ENCODE measurements around the gene DNAJC12.
A peak's percentile ranks its signal among the peaks of the same experiment; 100 is the strongest.

The DNAJC12 gene

GRCh38 chr10:67794909-67795460, 43.0 kb downstream of the DNAJC12 start:
- Mint-ChIP-seq H3K4me1 (ENCODE audit: low read depth in 2 of 2) (peaks cover 0 to 3% of the 10 kb centered on the region in 2 donors), H3K27me3 (no peaks in the 10 kb centered on the region), H3K9me3 (no peaks in the 10 kb centered on the region), H3K4me3 (no peak overlapping the region), H3K36me3 (ENCODE audit: insufficient read depth) (no peaks in the 10 kb centered on the region), H3K27ac (no peak overlapping the region)
- no peak for ATAC-seq (replicated peaks)
- DNase-seq = no peak

GRCh38 chr10:67794256-67794655, 43.7 kb downstream of the DNAJC12 start:
- Mint-ChIP-seq H3K4me1 (ENCODE audit: low read depth in 2 of 2) (peaks cover 0 to 3% of the 10 kb centered on the region in 2 donors), H3K4me3 (no peak overlapping the region), H3K27me3 (no peaks in the 10 kb centered on the region), H3K9me3 (no peaks in the 10 kb centered on the region), H3K36me3 (ENCODE audit: insufficient read depth) (no peaks in the 10 kb centered on the region), H3K27ac (no peak overlapping the region)
- ATAC-seq (replicated peaks) = no peak
- no peak for DNase-seq

GRCh38 chr10:67793313-67793712, 44.7 kb downstream of the DNAJC12 start:
- H3K9me3 Mint-ChIP-seq = no peaks in the 10 kb centered on the region
- no peak overlapping the region for H3K4me3 Mint-ChIP-seq
- ATAC-seq (replicated peaks) = no peak
- peaks cover 3 to 5% of the 10 kb centered on the region in 2 donors for H3K4me1 Mint-ChIP-seq (ENCODE audit: low read depth in 2 of 2)
- no peaks in the 10 kb centered on the region for H3K36me3 Mint-ChIP-seq (ENCODE audit: insufficient read depth)
- no peaks in the 10 kb centered on the region for H3K27me3 Mint-ChIP-seq
- no peak for DNase-seq
- H3K27ac Mint-ChIP-seq = no peak overlapping the region

GRCh38 chr10:67792653-67793052, 45.3 kb downstream of the DNAJC12 start:
- Mint-ChIP-seq H3K9me3 (no peaks in the 10 kb centered on the region), H3K4me1 (ENCODE audit: low read depth in 2 of 2) (peaks cover 3 to 7% of the 10 kb centered on the region in 2 donors), H3K27me3 (no peaks in the 10 kb centered on the region), H3K4me3 (no peak overlapping the region), H3K27ac (no peak overlapping the region), H3K36me3 (ENCODE audit: insufficient read depth) (no peaks in the 10 kb centered on the region)
- ATAC-seq (replicated peaks) (no peak), DNase-seq (no peak)

GRCh38 chr10:67790534-67791408, 47.2 kb downstream of the DNAJC12 start:
- no peaks in the 10 kb centered on the region for H3K36me3 Mint-ChIP-seq (ENCODE audit: insufficient read depth)
- H3K27me3 Mint-ChIP-seq = no peaks in the 10 kb centered on the region
- H3K4me3 Mint-ChIP-seq = no peak overlapping the region
- peaks cover 3 to 7% of the 10 kb centered on the region in 2 donors for H3K4me1 Mint-ChIP-seq (ENCODE audit: low read depth in 2 of 2)
- ATAC-seq (replicated peaks) (peak; percentile 16), DNase-seq (no peak)
- H3K27ac Mint-ChIP-seq = no peak overlapping the region
- H3K9me3 Mint-ChIP-seq = no peaks in the 10 kb centered on the region

- H3K36me3 Mint-ChIP-seq (ENCODE audit: insufficient read depth) = no peaks in the 10 kb centered on the region
Measured at GRCh38 chr10:67789769-67790168, 48.2 kb downstream of the DNAJC12 start.

GRCh38 chr10:67788028-67788886, 49.7 kb downstream of the DNAJC12 start:
- Mint-ChIP-seq H3K27ac (no peak overlapping the region), H3K27me3 (no peaks in the 10 kb centered on the region), H3K4me3 (no peak overlapping the region), H3K9me3 (no peaks in the 10 kb centered on the region), H3K4me1 (ENCODE audit: low read depth in 2 of 2) (peaks cover 3 to 10% of the 10 kb centered on the region in 2 donors), H3K36me3 (ENCODE audit: insufficient read depth) (no peaks in the 10 kb centered on the region)
- peak; percentile 59 to 62 (median 60) for DNase-seq
- peak; percentile 78 for ATAC-seq (replicated peaks)

More at GRCh38 chr10:67789769-67790168, 48.2 kb downstream of the DNAJC12 start:
- Mint-ChIP-seq H3K4me3 (no peak overlapping the region), H3K27me3 (no peaks in the 10 kb centered on the region), H3K9me3 (no peaks in the 10 kb centered on the region), H3K4me1 (ENCODE audit: low read depth in 2 of 2) (peaks cover 3 to 10% of the 10 kb centered on the region in 2 donors), H3K27ac (no peak overlapping the region)
- no peak for ATAC-seq (replicated peaks)
- no peak for DNase-seq

GRCh38 chr10:67785098-67785497, 52.9 kb downstream of the DNAJC12 start:
- Mint-ChIP-seq H3K9me3 (no peaks in the 10 kb centered on the region), H3K36me3 (ENCODE audit: insufficient read depth) (no peaks in the 10 kb centered on the region), H3K27me3 (no peaks in the 10 kb centered on the region), H3K4me3 (no peak overlapping the region), H3K27ac (peak overlapping the region in 1 of 2 donors; percentile 30), H3K4me1 (ENCODE audit: low read depth in 2 of 2) (peaks cover 3 to 7% of the 10 kb centered on the region in 2 donors)
- peak; percentile 85 for ATAC-seq (replicated peaks)
- no peak for DNase-seq

- Mint-ChIP-seq H3K27me3 (no peaks in the 10 kb centered on the region), H3K36me3 (ENCODE audit: insufficient read depth) (no peaks in the 10 kb centered on the region), H3K4me1 (ENCODE audit: low read depth in 2 of 2) (peaks cover 7 to 8% of the 10 kb centered on the region in 2 donors), H3K9me3 (no peaks in the 10 kb centered on the region), H3K27ac (peak overlapping the region in 1 of 2 donors; percentile 30), H3K4me3 (no peak overlapping the region)
- ATAC-seq (replicated peaks) (no peak), DNase-seq (no peak)
Measured at GRCh38 chr10:67784474-67784873, 53.5 kb downstream of the DNAJC12 start.

GRCh38 chr10:67783606-67784294, 54.2 kb downstream of the DNAJC12 start:
- Mint-ChIP-seq H3K27me3 (no peaks in the 10 kb centered on the region), H3K4me1 (ENCODE audit: low read depth in 2 of 2) (peaks cover 7 to 8% of the 10 kb centered on the region in 2 donors), H3K27ac (peak overlapping the region in 1 of 2 donors; percentile 50), H3K9me3 (no peaks in the 10 kb centered on the region), H3K36me3 (ENCODE audit: insufficient read depth) (no peaks in the 10 kb centered on the region), H3K4me3 (no peak overlapping the region)
- DNase-seq (no peak), ATAC-seq (replicated peaks) (no peak)

- Mint-ChIP-seq H3K4me1 (ENCODE audit: low read depth in 2 of 2) (peaks cover 3 to 5% of the 10 kb centered on the region in 2 donors), H3K4me3 (no peak overlapping the region), H3K36me3 (ENCODE audit: insufficient read depth) (no peaks in the 10 kb centered on the region), H3K27me3 (no peaks in the 10 kb centered on the region), H3K27ac (no peak overlapping the region), H3K9me3 (no peaks in the 10 kb centered on the region)
- no peak for ATAC-seq (replicated peaks)
- no peak for DNase-seq
Measured at GRCh38 chr10:67782530-67782929, 55.5 kb downstream of the DNAJC12 start.

GRCh38 chr10:67780759-67781538, 57.0 kb downstream of the DNAJC12 start:
- Mint-ChIP-seq H3K4me3 (no peak overlapping the region), H3K27ac (no peak overlapping the region), H3K4me1 (ENCODE audit: low read depth in 2 of 2) (peaks cover 3 to 5% of the 10 kb centered on the region in 2 donors), H3K9me3 (no peaks in the 10 kb centered on the region), H3K27me3 (no peaks in the 10 kb centered on the region), H3K36me3 (ENCODE audit: insufficient read depth) (no peaks in the 10 kb centered on the region)
- DNase-seq (no peak), ATAC-seq (replicated peaks) (no peak)
